Measurements from ENCODE around the gene NRF1. TPM values are rescaled to one million over a fixed set of nuclear protein-coding genes. Genes with fewer than 3 reads are reported as not detected.
A peak's percentile ranks its signal among the peaks of the same experiment; 100 is the strongest.

The NRF1 gene
- total and polyA plus RNA-seq, 2 of the 13 experiments (the other 11 are each of a cell fraction or from before 2014, with no cell fraction given): 9.3 to 10.1 TPM

DNA sequence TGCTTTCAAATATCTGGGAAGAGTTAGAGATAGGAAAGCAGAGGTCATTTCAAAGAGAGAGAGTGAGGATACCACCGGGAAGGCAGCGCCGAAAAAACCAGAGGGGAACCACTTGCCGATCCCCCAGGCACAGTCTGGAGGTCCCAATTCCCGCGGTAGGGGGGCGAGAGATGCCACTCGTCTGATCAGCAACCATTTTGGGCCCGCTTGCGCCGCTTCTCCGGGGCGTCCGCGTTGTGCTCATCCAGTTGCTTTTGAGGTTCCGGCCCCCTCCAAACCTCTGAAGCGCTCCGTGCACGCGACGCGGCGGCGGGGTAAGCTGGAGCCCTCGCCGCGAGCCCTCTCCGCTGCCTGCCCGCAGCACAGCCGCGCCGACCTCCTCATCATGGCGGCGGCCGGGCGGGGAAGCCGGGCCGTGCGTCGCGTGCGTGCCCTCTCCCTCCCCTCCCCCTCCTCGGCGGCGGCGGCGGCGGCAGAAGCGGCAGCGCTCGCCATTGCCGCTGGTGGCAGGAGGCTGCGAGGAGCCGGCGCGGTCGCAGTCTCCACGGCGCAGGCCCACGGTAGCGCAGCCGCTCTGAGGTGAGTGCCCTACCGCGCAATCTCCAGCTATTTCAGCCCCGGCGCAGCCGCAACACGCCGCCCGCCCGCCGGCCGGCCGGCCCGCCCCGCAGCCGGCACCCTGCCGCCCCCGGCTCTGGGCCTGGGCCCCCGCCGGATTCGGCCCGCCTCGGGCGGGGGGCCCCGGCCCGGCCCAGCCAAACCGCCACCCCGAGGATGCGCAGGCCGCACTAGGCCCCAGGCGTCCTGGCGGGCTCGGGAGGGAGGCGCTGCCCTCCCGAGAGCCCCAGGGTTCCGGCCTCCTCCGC is at the start of gene NRF1 (continued):
- TF ChIP-seq, protein P1, sequence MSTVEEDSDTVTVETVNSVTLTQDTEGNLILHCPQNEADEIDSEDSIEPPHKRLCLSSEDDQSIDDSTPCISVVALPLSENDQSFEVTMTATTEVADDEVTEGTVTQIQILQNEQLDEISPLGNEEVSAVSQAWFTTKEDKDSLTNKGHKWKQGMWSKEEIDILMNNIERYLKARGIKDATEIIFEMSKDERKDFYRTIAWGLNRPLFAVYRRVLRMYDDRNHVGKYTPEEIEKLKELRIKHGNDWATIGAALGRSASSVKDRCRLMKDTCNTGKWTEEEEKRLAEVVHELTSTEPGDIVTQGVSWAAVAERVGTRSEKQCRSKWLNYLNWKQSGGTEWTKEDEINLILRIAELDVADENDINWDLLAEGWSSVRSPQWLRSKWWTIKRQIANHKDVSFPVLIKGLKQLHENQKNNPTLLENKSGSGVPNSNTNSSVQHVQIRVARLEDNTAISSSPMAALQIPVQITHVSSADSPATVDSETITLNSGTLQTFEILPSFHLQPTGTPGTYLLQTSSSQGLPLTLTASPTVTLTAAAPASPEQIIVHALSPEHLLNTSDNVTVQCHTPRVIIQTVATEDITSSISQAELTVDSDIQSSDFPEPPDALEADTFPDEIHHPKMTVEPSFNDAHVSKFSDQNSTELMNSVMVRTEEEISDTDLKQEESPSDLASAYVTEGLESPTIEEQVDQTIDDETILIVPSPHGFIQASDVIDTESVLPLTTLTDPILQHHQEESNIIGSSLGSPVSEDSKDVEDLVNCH (CRISPR knock-in tag; IDR thresholded peaks at IDR 0.05): no peak
- TF ChIP-seq, protein P2, sequence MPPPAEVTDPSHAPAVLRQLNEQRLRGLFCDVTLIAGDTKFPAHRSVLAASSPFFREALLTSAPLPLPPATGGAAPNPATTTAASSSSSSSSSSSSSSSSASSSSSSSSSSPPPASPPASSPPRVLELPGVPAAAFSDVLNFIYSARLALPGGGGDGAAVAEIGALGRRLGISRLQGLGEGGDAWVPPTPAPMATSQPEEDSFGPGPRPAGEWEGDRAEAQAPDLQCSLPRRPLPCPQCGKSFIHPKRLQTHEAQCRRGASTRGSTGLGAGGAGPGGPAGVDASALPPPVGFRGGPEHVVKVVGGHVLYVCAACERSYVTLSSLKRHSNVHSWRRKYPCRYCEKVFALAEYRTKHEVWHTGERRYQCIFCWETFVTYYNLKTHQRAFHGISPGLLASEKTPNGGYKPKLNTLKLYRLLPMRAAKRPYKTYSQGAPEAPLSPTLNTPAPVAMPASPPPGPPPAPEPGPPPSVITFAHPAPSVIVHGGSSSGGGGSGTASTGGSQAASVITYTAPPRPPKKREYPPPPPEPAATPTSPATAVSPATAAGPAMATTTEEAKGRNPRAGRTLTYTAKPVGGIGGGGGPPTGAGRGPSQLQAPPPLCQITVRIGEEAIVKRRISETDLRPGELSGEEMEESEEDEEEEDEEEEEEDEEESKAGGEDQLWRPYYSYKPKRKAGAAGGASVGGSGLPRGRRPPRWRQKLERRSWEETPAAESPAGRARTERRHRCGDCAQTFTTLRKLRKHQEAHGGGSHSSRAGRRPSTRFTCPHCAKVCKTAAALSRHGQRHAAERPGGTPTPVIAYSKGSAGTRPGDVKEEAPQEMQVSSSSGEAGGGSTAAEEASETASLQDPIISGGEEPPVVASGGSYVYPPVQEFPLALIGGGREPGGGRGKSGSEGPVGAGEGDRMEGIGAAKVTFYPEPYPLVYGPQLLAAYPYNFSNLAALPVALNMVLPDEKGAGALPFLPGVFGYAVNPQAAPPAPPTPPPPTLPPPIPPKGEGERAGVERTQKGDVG (CRISPR knock-in tag; IDR thresholded peaks at IDR 0.05; ENCODE audit: borderline replicate concordance): no peak
- TF ChIP-seq ZNF143 (CRISPR knock-in tag; IDR thresholded peaks at IDR 0.05) (no peak), THAP11 (CRISPR knock-in tag; IDR thresholded peaks at IDR 0.05) (peak; percentile 86), ZNF329 (CRISPR knock-in tag; IDR thresholded peaks at IDR 0.05; ENCODE audit: low read depth) (peak; percentile 72), JUNB (CRISPR knock-in tag; IDR thresholded peaks at IDR 0.05; ENCODE audit: borderline replicate concordance) (no peak), SOX6 (IDR thresholded peaks at IDR 0.05) (no peak), SOX6 (CRISPR knock-in tag; IDR thresholded peaks at IDR 0.05) (no peak), PHF5A (CRISPR knock-in tag; IDR thresholded peaks at IDR 0.05; ENCODE audit: low read depth, unreplicated experiment) (no peak), RFXAP (CRISPR knock-in tag; IDR thresholded peaks at IDR 0.05; ENCODE audit: borderline replicate concordance) (no peak), NCOR1 (IDR thresholded peaks at IDR 0.05; ENCODE audit: borderline replicate concordance, low read length) (no peak), SOX13 (IDR thresholded peaks at IDR 0.05) (no peak), SOX13 (CRISPR knock-in tag; conservative IDR thresholded peaks at IDR 0.05 in 1 of 2, IDR thresholded peaks at IDR 0.05 in 1 of 2) (0 out of 4 replicates have a peak, but pooled peaks of 1 of the 2 experiments have one; percentile 6), BORCS8-MEF2B (CRISPR knock-in tag; IDR thresholded peaks at IDR 0.05) (peak; percentile 67), FOXK1 (CRISPR knock-in tag; IDR thresholded peaks at IDR 0.05; ENCODE audit: borderline replicate concordance, low read depth) (peak; percentile 47; the same call in 1 of the 2 replicates), GATAD2A (CRISPR knock-in tag; IDR thresholded peaks at IDR 0.05) (no peak)
- TF ChIP-seq, protein P3, sequence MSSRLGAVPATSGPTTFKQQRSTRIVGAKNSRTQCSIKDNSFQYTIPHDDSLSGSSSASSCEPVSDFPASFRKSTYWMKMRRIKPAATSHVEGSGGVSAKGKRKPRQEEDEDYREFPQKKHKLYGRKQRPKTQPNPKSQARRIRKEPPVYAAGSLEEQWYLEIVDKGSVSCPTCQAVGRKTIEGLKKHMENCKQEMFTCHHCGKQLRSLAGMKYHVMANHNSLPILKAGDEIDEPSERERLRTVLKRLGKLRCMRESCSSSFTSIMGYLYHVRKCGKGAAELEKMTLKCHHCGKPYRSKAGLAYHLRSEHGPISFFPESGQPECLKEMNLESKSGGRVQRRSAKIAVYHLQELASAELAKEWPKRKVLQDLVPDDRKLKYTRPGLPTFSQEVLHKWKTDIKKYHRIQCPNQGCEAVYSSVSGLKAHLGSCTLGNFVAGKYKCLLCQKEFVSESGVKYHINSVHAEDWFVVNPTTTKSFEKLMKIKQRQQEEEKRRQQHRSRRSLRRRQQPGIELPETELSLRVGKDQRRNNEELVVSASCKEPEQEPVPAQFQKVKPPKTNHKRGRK (CRISPR knock-in tag; IDR thresholded peaks at IDR 0.05): no peak
- TF ChIP-seq, protein P4, sequence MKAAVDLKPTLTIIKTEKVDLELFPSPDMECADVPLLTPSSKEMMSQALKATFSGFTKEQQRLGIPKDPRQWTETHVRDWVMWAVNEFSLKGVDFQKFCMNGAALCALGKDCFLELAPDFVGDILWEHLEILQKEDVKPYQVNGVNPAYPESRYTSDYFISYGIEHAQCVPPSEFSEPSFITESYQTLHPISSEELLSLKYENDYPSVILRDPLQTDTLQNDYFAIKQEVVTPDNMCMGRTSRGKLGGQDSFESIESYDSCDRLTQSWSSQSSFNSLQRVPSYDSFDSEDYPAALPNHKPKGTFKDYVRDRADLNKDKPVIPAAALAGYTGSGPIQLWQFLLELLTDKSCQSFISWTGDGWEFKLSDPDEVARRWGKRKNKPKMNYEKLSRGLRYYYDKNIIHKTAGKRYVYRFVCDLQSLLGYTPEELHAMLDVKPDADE (CRISPR knock-in tag; IDR thresholded peaks at IDR 0.05): no peak
- TF ChIP-seq, protein P5, sequence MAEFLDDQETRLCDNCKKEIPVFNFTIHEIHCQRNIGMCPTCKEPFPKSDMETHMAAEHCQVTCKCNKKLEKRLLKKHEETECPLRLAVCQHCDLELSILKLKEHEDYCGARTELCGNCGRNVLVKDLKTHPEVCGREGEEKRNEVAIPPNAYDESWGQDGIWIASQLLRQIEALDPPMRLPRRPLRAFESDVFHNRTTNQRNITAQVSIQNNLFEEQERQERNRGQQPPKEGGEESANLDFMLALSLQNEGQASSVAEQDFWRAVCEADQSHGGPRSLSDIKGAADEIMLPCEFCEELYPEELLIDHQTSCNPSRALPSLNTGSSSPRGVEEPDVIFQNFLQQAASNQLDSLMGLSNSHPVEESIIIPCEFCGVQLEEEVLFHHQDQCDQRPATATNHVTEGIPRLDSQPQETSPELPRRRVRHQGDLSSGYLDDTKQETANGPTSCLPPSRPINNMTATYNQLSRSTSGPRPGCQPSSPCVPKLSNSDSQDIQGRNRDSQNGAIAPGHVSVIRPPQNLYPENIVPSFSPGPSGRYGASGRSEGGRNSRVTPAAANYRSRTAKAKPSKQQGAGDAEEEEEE (CRISPR knock-in tag; IDR thresholded peaks at IDR 0.05; ENCODE audit: borderline replicate concordance): no peak
